ENCODE measurements around the gene ITSN1. TPM values are rescaled to one million over a fixed set of nuclear protein-coding genes. Genes with fewer than 3 reads are reported as not detected.

Gene ITSN1
- total RNA-seq, 2 donors from 2014 or later = 15.0 to 47.5 TPM

GRCh38 chr21:33657124-33657820, 15.0 kb downstream of the ITSN1 start:
- H3K27ac ChIP-seq = peak overlapping the region in 1 of 4 donors; percentile 16
- no peak overlapping the region for H3K4me3 ChIP-seq
- no peaks in the 10 kb centered on the region for H3K9me3 ChIP-seq
- H3K4me1 ChIP-seq = no peaks in the 10 kb centered on the region
- intact Hi-C loops (cut with DNase I) = no loop called here
- no peaks in the 10 kb centered on the region for H3K27me3 ChIP-seq
- TF ChIP-seq POLR2A (IDR thresholded peaks at IDR 0.05) (no peak), CTCF (IDR thresholded peaks at IDR 0.05) (no peak)
- DNase-seq (peak in 1 of 4 donors; percentile 22), ATAC-seq (no peak)
- H3K36me3 ChIP-seq (replicated peaks in 1 of 2; ENCODE audit: insufficient read depth in 1 of 2, low read depth in 2 of 2) = no peaks in the 10 kb centered on the region
- WGBS, 2 donors = 62 to 66% methylated on average over 8 of the region's 8 CpGs

GRCh38 chr21:33658919-33659567, 16.7 kb downstream of the ITSN1 start:
- intact Hi-C loops (cut with DNase I) = no loop called here
- Histone ChIP-seq H3K27me3 (no peaks in the 10 kb centered on the region), H3K4me3 (no peak overlapping the region), H3K9me3 (no peaks in the 10 kb centered on the region), H3K4me1 (no peaks in the 10 kb centered on the region), H3K36me3 (replicated peaks in 1 of 2; ENCODE audit: insufficient read depth in 1 of 2, low read depth in 2 of 2) (no peaks in the 10 kb centered on the region), H3K27ac (no peak overlapping the region)
- no peak for DNase-seq
- no peak for ATAC-seq
- no peak for TF ChIP-seq POLR2A (IDR thresholded peaks at IDR 0.05)
- no peak for TF ChIP-seq CTCF (IDR thresholded peaks at IDR 0.05)
- 79 to 84% methylated on average over 7 of the region's 7 CpGs for WGBS, 2 donors

- H3K4me3 ChIP-seq = no peak overlapping the region
- TF ChIP-seq CTCF (IDR thresholded peaks at IDR 0.05) = no peak
- no peak for TF ChIP-seq POLR2A (IDR thresholded peaks at IDR 0.05)
- DNase-seq = no peak
- H3K4me1 ChIP-seq = no peaks in the 10 kb centered on the region
- H3K27ac ChIP-seq = no peak overlapping the region
- no peaks in the 10 kb centered on the region for H3K36me3 ChIP-seq (replicated peaks in 1 of 2; ENCODE audit: insufficient read depth in 1 of 2, low read depth in 2 of 2)
- H3K27me3 ChIP-seq = no peaks in the 10 kb centered on the region
- 90 to 100% methylated on average over 1 of the region's 1 CpG for WGBS, 2 donors
- intact Hi-C loops (cut with DNase I) = no loop called here
- no peak for ATAC-seq
- H3K9me3 ChIP-seq = no peaks in the 10 kb centered on the region
These were observed 17.3 kb downstream of the ITSN1 start for GRCh38 chr21:33659568-33659949.

GRCh38 chr21:33660406-33660805, 18.1 kb downstream of the ITSN1 start:
- intact Hi-C loops (cut with DNase I) = no loop called here
- ATAC-seq (no peak), DNase-seq (no peak)
- Histone ChIP-seq H3K36me3 (replicated peaks in 1 of 2; ENCODE audit: insufficient read depth in 1 of 2, low read depth in 2 of 2) (no peaks in the 10 kb centered on the region), H3K4me3 (no peak overlapping the region), H3K9me3 (no peaks in the 10 kb centered on the region), H3K4me1 (no peaks in the 10 kb centered on the region), H3K27me3 (no peaks in the 10 kb centered on the region), H3K27ac (no peak overlapping the region)
- 72 to 79% methylated on average over 1 of the region's 1 CpG for WGBS, 2 donors
- TF ChIP-seq POLR2A (IDR thresholded peaks at IDR 0.05) = no peak
- no peak for TF ChIP-seq CTCF (IDR thresholded peaks at IDR 0.05)

- ATAC-seq (no peak), DNase-seq (no peak)
- Histone ChIP-seq H3K9me3 (no peaks in the 10 kb centered on the region), H3K36me3 (replicated peaks in 1 of 2; ENCODE audit: insufficient read depth in 1 of 2, low read depth in 2 of 2) (no peaks in the 10 kb centered on the region), H3K27me3 (no peaks in the 10 kb centered on the region), H3K4me3 (no peak overlapping the region), H3K4me1 (no peaks in the 10 kb centered on the region), H3K27ac (no peak overlapping the region)
- intact Hi-C loops (cut with DNase I) = no loop called here
- TF ChIP-seq CTCF (IDR thresholded peaks at IDR 0.05) (no peak), POLR2A (IDR thresholded peaks at IDR 0.05) (no peak)
- WGBS, 2 donors = 51 to 52% methylated on average over 1 of the region's 1 CpG
These were observed 18.8 kb downstream of the ITSN1 start for GRCh38 chr21:33661146-33661545.

Data from body of pancreas (tissue), 4 donors.